Activated T-helper 17 cell treated with anti-CD3 and anti-CD28 coated beads, Interleukin-2, amount 50 U/mL, for 72 hours (primary cell): ENCODE measurements around the gene SIRT4. TPM values are rescaled to one million over a fixed set of nuclear protein-coding genes. Genes with fewer than 3 reads are reported as not detected.
"Not testable (repeated sequence)": the region's sequence is repeated elsewhere in the genome, so short reads cannot be mapped to it uniquely, and the experiment has no call there.

ENCODE experiments used
- ATAC-seq: fragments of 150-1000 bp; cut with Tn5 transposase; replicated peaks from 2 replicates; pipeline ENCODE4 v1.10.0; 2021; ENCODE audit warnings: mild to moderate bottlenecking, moderate library complexity
- H3K27ac Mint-ChIP-seq: one replicate; pipeline ENCODE4 v1.8.0; 2022; ENCODE audit warnings: mixed read lengths
- H3K27me3 Mint-ChIP-seq: one replicate; pipeline ENCODE4 v1.8.0; 2022; ENCODE audit warnings: mixed read lengths
- H3K36me3 Mint-ChIP-seq: one replicate; pipeline ENCODE4 v1.8.0; 2022; ENCODE audit warnings: low read depth, mild to moderate bottlenecking, mixed read lengths
- H3K4me1 Mint-ChIP-seq: one replicate; pipeline ENCODE4 v1.8.0; 2022; ENCODE audit warnings: mixed read lengths
- H3K4me3 Mint-ChIP-seq: one replicate; pipeline ENCODE4 v1.8.0; 2022; ENCODE audit warnings: mild to moderate bottlenecking, mixed read lengths
- H3K9me3 Mint-ChIP-seq: one replicate; pipeline ENCODE4 v1.8.0; 2022; ENCODE audit warnings: mixed read lengths
- total RNA-seq, 2 donors: library from RNA; stranded (reverse); gene quantifications; one replicate each; pipeline ENCODE4 v1.2.3, GENCODE V29; 2022

SIRT4 gene
- total RNA-seq, 2 donors from 2014 or later, result 3.1 to 4.1 TPM

DNA sequence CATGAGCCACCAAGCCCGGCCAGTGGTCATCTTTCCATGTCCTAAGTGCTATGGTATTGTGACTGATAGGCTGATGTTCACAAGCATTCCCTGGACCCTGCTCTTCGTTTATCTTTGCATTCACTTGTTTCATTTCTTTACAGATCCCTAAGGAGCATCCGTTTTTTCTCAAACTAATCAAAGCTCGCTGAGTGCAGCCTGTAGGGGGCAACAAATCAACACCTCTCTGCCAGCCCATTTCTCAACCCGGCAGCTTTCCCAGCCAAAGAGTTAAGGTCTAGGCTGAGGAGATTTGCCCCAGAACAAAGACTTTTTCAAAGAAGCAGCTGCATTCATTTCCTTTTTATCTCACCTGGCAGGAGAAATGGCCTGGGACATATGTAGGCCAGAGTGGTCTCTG, 12.1 kb downstream of the SIRT4 start:
- H3K27ac Mint-ChIP-seq, result no peak overlapping the region
- H3K27me3 Mint-ChIP-seq, result no peaks in the 10 kb centered on the region

DNA sequence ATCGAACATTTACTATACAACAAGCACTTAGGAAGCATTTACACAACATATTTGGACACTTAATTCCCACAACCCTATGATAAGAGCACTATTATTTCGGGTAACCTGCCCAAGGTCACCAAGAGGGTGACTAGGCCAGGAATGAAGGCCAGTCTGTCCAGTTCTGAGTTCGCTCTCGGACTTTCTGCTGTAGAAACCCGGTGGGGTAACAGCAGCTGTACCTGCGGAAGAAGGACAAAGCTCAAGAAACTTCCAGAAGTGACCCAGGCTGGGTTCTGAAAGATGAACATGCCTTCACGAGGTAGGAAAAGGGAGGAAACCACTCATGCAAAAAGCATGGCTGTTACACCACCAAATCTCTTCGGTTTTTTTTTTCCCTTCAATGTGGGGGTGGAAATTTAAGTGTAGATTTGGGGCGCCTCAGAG, 14.7 kb downstream of the SIRT4 start:
- H3K27ac Mint-ChIP-seq, result peak overlapping the region; percentile 93
- H3K4me3 Mint-ChIP-seq, result peak overlapping the region; percentile 89
- ATAC-seq, result no peak
- H3K36me3 Mint-ChIP-seq, result no peaks in the 10 kb centered on the region
- H3K4me1 Mint-ChIP-seq, result peaks cover 12% of the 10 kb centered on the region
- no peaks in the 10 kb centered on the region for H3K9me3 Mint-ChIP-seq
- H3K27me3 Mint-ChIP-seq, result no peaks in the 10 kb centered on the region

More for the DNA sequence above, 12.1 kb downstream of the SIRT4 start:
- peaks cover 12% of the 10 kb centered on the region for H3K4me1 Mint-ChIP-seq
- no peak overlapping the region for H3K4me3 Mint-ChIP-seq
- no peak for ATAC-seq
- H3K9me3 Mint-ChIP-seq, result no peaks in the 10 kb centered on the region
- H3K36me3 Mint-ChIP-seq, result no peaks in the 10 kb centered on the region

DNA sequence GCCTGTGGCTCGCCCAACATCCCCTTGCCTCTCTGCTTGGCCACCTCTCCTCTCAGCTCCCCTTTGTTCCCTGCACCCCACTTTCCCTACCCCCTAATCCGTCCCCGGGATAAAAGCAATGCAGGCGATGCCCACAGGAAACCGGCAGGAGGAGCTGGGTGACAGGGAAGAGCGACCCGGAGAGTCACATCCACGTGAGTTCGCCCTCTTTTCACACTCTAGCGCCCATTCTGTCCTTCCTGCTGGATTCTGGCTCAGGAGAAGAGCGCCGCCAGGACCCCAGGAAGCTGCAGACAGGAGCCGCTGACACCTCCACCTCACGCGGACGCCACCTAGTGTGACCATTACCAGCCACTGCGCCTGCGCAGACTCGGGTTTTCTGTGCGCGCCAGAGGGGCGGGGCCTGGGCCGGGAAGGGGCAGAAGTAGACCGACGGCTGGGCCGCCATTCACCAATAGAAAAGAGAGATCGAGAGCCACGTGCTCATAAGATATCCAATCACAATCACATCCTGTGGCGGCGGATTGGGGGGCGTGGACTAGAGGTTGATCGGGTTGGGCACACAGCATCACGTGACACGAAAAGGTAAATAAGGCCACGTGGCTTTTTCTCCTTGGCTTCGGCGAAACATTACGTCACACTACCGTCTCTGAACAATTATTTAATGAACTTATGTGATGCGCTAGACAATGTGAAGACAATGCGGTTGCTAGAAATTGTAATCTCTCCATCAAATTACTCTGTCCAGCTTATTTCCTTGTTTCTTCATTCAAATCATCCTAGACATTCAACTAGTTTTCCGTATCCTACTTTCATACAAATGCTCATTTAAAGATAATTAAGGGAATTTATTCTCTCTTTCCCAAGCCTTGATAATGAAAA, 15.3 kb downstream of the SIRT4 start:
- Mint-ChIP-seq H3K36me3 (no peaks in the 10 kb centered on the region), H3K4me1 (peaks cover 12% of the 10 kb centered on the region), H3K9me3 (no peaks in the 10 kb centered on the region), H3K27ac (peak overlapping the region; percentile 93), H3K4me3 (peak overlapping the region; percentile 89), H3K27me3 (no peaks in the 10 kb centered on the region)
- peak; percentile 100 for ATAC-seq

DNA sequence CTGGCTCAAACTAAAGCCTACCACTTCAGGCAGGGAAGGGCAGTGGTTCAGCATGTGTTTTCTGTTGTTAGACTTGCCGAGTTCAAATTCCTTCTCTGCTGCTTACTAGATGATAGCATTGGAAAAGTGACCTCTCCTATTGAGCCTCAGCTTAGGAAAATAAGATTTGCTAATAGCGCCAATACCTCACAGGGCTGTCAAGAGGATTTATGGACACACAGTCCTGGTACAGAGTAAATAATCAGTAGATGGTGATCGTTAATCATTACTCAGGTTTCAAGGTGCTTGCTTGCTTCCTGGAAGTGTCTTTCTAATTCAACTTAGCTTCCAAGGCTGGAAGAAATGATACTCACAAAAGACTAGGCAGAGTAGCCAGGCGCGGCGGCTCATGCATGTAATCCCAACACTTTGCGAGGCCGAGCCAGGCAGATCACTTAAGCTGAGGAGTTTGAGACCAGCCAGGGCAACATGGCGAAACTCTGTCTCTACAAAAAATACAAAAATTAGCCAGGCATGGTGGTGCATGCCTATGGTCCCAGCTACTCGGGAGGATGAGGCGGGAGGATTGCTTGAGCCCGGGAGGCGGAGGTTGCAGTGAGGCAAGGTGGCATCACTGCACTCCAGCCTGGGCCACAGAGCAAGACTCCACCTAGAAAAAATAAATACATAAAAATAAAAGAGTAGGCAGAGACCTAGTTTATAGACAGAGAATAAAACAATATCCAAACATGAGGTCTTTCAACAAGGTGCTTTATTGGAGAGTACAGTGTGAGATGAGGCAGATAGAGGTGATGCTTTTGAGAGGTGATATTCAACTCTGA, 19.5 kb downstream of the SIRT4 start:
- H3K4me1 Mint-ChIP-seq, result peaks cover 15% of the 10 kb centered on the region
- H3K9me3 Mint-ChIP-seq, result no peaks in the 10 kb centered on the region

DNA sequence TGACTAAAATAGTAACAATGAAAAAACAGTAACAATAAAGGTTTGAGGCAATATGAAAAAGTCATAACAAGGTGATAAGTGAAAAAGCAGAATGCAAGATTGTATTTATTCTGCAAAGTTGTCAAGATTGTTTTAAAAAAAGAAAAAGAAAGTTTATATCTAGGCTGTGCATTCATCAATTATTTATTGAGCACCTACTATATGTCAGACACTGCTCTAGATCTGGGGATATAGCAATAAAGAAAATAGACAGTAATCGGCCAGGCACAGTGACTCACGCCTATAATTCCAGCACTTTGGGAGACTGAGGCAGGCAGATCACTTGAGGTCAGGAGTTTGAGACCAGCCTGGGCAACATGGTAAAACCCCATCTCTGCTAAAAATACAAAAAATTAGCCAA, 21.7 kb downstream of the SIRT4 start:
- no peak overlapping the region for H3K4me3 Mint-ChIP-seq
- no peaks in the 10 kb centered on the region for H3K27me3 Mint-ChIP-seq
- H3K4me1 Mint-ChIP-seq, result peaks cover 4% of the 10 kb centered on the region
- H3K36me3 Mint-ChIP-seq, result no peaks in the 10 kb centered on the region
- ATAC-seq, result no peak
- no peak overlapping the region for H3K27ac Mint-ChIP-seq
- H3K9me3 Mint-ChIP-seq, result no peaks in the 10 kb centered on the region

More for the DNA sequence above, 19.5 kb downstream of the SIRT4 start:
- no peaks in the 10 kb centered on the region for H3K27me3 Mint-ChIP-seq
- no peak overlapping the region for H3K4me3 Mint-ChIP-seq
- H3K36me3 Mint-ChIP-seq, result no peaks in the 10 kb centered on the region
- ATAC-seq, result no peak
- no peak overlapping the region for H3K27ac Mint-ChIP-seq

DNA sequence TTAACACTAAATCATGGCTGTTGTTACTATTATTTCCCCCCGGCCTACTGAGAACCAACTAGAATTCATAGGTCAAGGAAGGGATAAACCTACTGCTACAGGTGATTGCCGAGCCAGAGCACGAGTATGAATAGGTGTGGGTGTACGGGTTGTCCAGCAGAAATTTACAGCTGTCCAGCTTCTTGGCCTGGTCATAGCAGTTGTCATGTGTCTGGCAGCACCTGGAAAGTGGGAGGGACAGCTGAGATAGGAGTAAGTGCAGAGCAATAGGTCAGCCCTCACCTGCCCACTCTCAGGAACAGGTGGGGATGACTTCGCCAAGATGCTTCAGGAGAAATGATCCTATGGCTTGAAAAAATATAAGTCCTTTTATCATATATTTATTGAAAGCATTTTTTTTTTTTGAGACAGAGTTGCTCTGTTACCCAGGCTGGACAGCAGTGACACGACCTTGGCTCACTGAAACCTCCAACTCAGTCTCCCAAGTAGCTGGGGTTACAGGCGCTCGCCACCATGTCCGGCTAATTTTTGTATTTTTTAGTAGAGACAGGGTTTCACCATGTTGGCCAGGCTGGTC, 22.8 kb downstream of the SIRT4 start:
- ATAC-seq, result no peak
- no peaks in the 10 kb centered on the region for H3K9me3 Mint-ChIP-seq

DNA sequence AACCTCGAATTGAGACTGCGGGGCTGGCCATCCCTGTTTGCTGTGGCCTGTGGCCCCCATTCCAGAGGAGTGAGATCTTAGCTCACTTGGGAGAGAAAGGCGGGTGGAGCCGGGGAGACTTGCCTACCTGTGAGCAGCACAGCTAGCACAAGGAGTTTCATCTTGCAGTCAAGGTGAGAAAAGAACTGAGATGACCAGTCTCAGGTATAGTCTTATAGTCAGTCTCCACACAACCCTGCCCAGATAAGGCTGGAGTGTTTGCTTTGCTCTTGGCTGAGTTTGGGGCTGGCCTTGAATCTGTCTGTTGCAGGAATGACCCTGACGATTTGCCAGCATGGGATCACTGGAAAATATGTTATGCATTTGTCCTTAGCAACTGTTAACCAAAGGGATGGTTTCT, 25.5 kb downstream of the SIRT4 start, which contains the start of gene PLA2G1B:
PLA2G1B (minus strand) TSS at position 187 of the 400 bp plus-strand sequence; CDS start at position 161, 26 bp downstream.
- Mint-ChIP-seq H3K27me3 (no peaks in the 10 kb centered on the region), H3K4me1 (peaks cover 4% of the 10 kb centered on the region), H3K4me3 (no peak within 1 kb of the TSS), H3K27ac (no peak within 1 kb of the TSS), H3K36me3 (no peaks in the 10 kb centered on the region), H3K9me3 (no peaks in the 10 kb centered on the region)
- no peak for ATAC-seq

More for the DNA sequence above, 22.8 kb downstream of the SIRT4 start:
- no peak overlapping the region for H3K27ac Mint-ChIP-seq
- peaks cover 4% of the 10 kb centered on the region for H3K4me1 Mint-ChIP-seq
- H3K27me3 Mint-ChIP-seq, result no peaks in the 10 kb centered on the region
- H3K36me3 Mint-ChIP-seq, result no peaks in the 10 kb centered on the region
- peak overlapping the region; percentile 92 for H3K4me3 Mint-ChIP-seq

DNA sequence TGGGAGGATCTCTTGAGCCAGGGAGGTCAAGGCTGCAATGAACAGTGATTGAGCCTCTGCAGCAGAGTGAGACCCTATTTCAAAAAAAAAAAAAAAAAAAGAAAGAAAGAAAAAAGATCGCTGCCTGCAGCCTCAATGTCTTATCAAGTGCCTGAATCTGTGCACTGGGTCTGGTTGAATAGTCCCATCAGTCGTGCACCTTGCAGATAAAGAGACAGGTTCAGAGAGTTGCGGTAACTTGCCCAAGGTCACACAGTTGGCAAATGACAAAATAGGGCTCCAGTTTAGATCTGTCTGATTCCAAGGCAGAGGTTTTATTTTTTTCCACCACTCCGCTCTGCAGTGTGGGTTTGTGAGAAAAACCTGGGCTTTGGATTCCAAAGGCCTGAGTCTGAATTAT, 26.1 kb downstream of the SIRT4 start:
- Mint-ChIP-seq H3K9me3 (no peaks in the 10 kb centered on the region), H3K36me3 (no peaks in the 10 kb centered on the region), H3K27ac (no peak overlapping the region), H3K27me3 (no peaks in the 10 kb centered on the region), H3K4me3 (no peak overlapping the region), H3K4me1 (peaks cover 4% of the 10 kb centered on the region)
- no peak for ATAC-seq

DNA sequence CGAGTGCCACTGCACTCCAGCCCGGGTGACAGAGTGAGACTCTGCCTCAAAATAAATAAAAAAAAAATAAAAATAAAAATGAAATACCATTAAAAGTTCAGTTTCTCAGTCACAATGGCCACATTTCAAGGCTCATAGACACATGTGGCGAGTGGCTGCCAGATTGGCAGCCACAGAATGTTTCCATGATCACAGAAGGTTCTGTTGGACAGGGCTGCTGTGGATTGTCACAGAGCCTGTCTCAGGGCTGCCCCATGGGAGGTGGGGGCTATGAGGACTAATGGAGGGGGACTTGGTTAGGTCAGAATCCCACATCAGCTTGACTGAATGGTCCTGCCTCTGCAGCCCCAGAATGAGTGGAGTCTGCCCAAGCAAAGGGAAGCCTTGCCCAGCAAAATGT, 29.3 kb downstream of the SIRT4 start:
- no peak for ATAC-seq
- H3K27me3 Mint-ChIP-seq, result peaks cover 4% of the 10 kb centered on the region
- no peak overlapping the region for H3K4me3 Mint-ChIP-seq
- H3K9me3 Mint-ChIP-seq, result no peaks in the 10 kb centered on the region
- H3K4me1 Mint-ChIP-seq, result no peaks in the 10 kb centered on the region
- no peaks in the 10 kb centered on the region for H3K36me3 Mint-ChIP-seq
- no peak overlapping the region for H3K27ac Mint-ChIP-seq

DNA sequence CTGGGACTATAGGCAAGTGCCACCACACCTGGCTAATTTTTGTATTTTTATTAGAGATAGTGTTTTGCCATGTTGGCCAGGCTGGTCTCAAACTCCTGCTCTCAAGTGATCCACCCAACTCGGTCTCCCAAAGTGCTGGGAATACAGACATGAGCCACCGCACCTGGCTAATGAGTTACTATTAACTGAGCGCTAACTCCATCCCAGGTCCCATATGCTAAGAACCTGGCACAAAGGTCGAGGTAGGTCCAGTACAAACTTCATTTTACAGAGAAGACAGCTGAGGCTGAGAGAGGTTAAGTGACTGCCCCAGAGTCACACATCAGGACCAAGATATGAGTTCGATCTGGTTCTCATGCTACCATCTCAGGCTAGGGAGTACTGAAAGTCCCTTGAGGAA, 29.9 kb downstream of the SIRT4 start:
- Mint-ChIP-seq H3K4me1 (no peaks in the 10 kb centered on the region), H3K27ac (no peak overlapping the region), H3K9me3 (no peaks in the 10 kb centered on the region), H3K27me3 (peaks cover 4% of the 10 kb centered on the region), H3K36me3 (no peaks in the 10 kb centered on the region), H3K4me3 (no peak overlapping the region)
- ATAC-seq, result no peak

DNA sequence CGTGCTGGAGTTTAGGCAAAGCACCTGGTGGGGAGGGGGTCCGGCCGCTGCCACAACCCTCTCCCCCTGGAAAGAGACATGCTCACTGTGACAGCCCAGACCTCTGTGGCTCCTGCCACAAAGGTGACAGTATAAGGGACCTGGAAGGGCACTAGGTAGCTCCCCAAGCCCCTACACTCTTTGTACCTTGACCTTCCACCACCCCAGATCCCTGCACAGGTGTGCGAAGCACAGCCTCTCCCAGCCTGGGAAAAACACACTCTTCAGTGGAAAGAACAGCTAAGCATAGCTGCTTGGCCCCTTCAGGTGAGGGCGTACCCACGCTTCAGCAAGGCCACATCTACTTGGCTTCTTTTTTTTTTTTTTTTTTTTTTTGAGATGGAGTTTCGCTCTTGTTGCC, 30.4 kb downstream of the SIRT4 start:
- H3K27ac Mint-ChIP-seq, result no peak overlapping the region

DNA sequence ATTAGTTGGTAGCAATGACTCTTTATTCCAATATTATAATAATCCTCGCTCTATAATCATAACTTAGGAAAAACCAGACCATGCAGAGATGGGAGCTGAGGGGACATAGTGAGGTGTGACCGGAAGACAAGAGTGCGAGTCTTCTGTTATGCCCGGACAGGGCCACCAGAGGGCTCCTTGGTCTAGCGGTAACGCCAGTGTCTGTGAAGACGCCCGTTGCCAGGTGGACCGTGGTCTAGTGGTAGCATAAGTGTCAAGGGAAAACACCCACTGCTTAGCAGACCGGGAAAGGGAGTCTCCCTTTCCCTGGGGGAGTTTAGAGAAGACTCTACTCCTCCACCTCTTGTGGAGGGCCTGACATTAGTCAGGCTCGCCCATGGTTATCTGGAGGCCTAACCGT, 33.3 kb downstream of the SIRT4 start:
- ATAC-seq, H3K4me1 Mint-ChIP-seq, H3K27me3 Mint-ChIP-seq, H3K4me3 Mint-ChIP-seq, H3K9me3 Mint-ChIP-seq, H3K27ac Mint-ChIP-seq, H3K36me3 Mint-ChIP-seq: not testable (repeated sequence)

More for the DNA sequence above, 30.4 kb downstream of the SIRT4 start:
- H3K36me3 Mint-ChIP-seq, result no peaks in the 10 kb centered on the region
- ATAC-seq, result no peak
- H3K4me3 Mint-ChIP-seq, result no peak overlapping the region
- no peaks in the 10 kb centered on the region for H3K4me1 Mint-ChIP-seq
- peaks cover 3% of the 10 kb centered on the region for H3K9me3 Mint-ChIP-seq
- peaks cover 6% of the 10 kb centered on the region for H3K27me3 Mint-ChIP-seq

DNA sequence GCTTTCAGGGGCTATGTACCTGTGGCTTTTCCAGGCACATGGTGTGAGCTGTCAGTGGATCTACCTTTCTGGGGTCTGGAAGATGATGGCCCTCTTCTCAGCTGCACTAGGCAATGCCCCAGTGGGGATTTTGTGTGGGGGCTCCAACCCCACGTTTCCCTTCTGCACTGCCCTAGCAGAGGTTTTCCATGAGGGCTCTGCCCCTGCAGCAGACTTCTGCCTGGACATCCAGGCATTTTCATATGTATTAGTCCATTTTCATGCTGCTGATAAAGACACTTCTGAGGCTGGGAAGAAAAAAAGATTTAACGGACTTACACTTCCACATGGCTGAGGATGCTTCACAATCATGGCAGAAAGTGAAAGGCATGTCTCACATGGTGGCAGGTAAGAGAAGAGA, 34.3 kb downstream of the SIRT4 start:
- H3K9me3 Mint-ChIP-seq, H3K27ac Mint-ChIP-seq, H3K36me3 Mint-ChIP-seq, H3K4me3 Mint-ChIP-seq, H3K4me1 Mint-ChIP-seq, ATAC-seq, H3K27me3 Mint-ChIP-seq: not testable (repeated sequence)

DNA sequence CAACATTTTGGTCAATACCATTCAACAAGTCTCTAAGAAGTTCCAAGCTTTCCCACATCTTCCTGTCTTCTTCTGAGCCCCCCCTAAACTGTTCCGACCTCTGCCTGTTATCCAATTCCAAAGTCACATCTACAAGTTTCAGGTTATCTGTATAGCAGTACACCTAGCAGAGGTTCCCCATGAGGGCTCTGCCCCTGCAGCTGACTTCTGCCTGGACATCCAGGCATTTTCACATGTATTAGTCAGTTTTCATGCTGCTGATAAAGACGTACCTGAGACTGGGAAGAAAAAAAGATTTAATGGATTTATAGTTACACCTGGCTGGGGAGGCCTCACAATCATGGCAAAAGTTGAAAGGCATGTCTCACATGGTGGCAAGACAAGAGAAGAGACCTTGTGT, 35.6 kb downstream of the SIRT4 start:
- no peaks in the 10 kb centered on the region for H3K36me3 Mint-ChIP-seq
- H3K4me3 Mint-ChIP-seq, result no peak overlapping the region
- peaks cover 9% of the 10 kb centered on the region for H3K27me3 Mint-ChIP-seq
- no peaks in the 10 kb centered on the region for H3K4me1 Mint-ChIP-seq
- H3K27ac Mint-ChIP-seq, result no peak overlapping the region
- no peak for ATAC-seq
- H3K9me3 Mint-ChIP-seq, result peaks cover 9% of the 10 kb centered on the region
